Breast epithelium (tissue), 3 donors: ENCODE results near the gene GORASP2.

Source experiments
- POLR2A ChIP-seq: fragments of 450-650 bp; IDR thresholded peaks from one replicate; pipeline ENCODE4 v1.6.1; 2016; ENCODE audit warnings: antibody characterized with exemption, mild to moderate bottlenecking, moderate library complexity
- POLR2AphosphoS5 ChIP-seq, 3 donors: sonication (generic); formaldehyde crosslinking; IDR thresholded peaks; one replicate each; pipeline ENCODE4 v1.6.1; 2017; ENCODE audit warnings: antibody characterized with exemption in 3 of 3
- TF ChIP-seq, protein P1 (sequence below), 3 donors: fragments of 450-650 bp; IDR thresholded peaks; one replicate each; pipeline ENCODE4 v1.5.1; 2016 to 2017; ENCODE audit warnings: antibody characterized with exemption in 3 of 3, mild to moderate bottlenecking in 3 of 3, moderate library complexity in 3 of 3

DNA sequence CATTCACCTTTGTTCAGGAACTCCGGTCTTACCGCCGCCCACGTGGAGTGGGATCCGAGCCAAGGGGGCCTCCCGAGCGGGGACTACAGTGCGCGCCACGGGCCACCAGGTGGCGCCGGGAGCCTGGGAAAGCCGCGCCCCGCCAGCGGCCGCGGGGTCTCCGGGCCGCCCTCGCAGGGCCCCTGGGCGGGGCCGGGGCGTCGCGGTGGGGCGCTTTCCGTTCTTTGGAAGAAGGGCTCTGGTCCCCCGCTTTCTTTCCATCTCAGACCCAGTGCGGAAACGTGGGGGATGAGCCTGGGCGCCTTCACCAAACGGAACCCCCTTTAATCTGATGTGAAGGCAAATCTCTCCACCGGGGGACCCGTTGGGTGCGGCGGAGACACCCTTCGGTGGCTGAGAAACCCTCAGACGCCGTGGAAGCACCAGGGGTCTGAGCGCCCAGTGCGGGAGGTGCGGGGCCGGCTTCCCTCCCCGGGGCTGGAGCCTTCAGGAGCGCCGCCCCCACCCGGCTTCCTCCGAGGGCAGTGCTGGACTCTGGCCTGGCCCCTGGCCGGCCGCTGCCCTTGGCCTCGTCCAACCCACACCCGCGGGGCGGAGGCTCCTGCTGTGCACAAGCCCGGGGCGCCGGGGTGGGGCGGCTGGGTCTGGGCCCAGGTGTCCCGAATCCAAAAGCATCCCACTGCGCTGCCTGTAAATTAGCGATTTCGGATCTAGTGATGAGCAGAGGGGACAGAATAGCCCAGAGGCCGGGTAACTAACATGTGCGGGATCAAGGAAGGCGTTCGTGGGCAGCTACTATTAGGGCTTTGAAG lies 44.6 kb downstream of the GORASP2 start:
- TF ChIP-seq POLR2A, result no peak
- TF ChIP-seq, protein P1, sequence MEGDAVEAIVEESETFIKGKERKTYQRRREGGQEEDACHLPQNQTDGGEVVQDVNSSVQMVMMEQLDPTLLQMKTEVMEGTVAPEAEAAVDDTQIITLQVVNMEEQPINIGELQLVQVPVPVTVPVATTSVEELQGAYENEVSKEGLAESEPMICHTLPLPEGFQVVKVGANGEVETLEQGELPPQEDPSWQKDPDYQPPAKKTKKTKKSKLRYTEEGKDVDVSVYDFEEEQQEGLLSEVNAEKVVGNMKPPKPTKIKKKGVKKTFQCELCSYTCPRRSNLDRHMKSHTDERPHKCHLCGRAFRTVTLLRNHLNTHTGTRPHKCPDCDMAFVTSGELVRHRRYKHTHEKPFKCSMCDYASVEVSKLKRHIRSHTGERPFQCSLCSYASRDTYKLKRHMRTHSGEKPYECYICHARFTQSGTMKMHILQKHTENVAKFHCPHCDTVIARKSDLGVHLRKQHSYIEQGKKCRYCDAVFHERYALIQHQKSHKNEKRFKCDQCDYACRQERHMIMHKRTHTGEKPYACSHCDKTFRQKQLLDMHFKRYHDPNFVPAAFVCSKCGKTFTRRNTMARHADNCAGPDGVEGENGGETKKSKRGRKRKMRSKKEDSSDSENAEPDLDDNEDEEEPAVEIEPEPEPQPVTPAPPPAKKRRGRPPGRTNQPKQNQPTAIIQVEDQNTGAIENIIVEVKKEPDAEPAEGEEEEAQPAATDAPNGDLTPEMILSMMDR (IDR thresholded peaks at IDR 0.05), result peak in 2 of 3 donors; percentile 90 to 99
- peak; percentile 13 to 54 (median 38) for TF ChIP-seq POLR2AphosphoS5 (IDR thresholded peaks at IDR 0.05)
